ENCODE measurements around the gene PLCB2.

PLCB2 gene, protein sequence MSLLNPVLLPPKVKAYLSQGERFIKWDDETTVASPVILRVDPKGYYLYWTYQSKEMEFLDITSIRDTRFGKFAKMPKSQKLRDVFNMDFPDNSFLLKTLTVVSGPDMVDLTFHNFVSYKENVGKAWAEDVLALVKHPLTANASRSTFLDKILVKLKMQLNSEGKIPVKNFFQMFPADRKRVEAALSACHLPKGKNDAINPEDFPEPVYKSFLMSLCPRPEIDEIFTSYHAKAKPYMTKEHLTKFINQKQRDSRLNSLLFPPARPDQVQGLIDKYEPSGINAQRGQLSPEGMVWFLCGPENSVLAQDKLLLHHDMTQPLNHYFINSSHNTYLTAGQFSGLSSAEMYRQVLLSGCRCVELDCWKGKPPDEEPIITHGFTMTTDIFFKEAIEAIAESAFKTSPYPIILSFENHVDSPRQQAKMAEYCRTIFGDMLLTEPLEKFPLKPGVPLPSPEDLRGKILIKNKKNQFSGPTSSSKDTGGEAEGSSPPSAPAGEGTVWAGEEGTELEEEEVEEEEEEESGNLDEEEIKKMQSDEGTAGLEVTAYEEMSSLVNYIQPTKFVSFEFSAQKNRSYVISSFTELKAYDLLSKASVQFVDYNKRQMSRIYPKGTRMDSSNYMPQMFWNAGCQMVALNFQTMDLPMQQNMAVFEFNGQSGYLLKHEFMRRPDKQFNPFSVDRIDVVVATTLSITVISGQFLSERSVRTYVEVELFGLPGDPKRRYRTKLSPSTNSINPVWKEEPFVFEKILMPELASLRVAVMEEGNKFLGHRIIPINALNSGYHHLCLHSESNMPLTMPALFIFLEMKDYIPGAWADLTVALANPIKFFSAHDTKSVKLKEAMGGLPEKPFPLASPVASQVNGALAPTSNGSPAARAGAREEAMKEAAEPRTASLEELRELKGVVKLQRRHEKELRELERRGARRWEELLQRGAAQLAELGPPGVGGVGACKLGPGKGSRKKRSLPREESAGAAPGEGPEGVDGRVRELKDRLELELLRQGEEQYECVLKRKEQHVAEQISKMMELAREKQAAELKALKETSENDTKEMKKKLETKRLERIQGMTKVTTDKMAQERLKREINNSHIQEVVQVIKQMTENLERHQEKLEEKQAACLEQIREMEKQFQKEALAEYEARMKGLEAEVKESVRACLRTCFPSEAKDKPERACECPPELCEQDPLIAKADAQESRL

GRCh38 chr15:40307421-40308211 is at the start of gene PLCB2:
Gene PLCB2 (minus strand): TSS chr15:40307935. CDS start chr15:40307672, 263 bp downstream.
- peak; percentile 55 for DNase-seq (ENCODE audit: low read depth)

DNA sequence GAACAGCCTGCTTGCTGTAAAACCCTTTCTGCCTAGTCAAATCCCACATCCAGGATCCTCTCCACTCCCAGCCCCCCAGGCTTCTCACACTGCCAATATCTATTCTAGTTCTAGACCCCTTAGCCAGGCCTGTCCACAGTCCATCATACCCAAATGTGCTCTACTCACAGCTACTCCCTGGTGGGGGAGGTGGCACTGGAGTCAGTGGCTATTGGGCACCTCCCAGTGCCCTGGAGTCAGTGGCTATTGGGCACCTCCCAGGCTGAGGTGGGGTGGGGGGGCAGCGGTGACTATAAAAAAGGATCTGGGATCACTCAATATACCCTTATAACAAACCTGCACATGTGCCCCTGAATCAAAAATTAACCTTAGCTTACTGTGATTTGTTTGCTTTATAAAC is 49.5 kb upstream of the PLCB2 start:
- DNase-seq (ENCODE audit: low read depth), result no peak

GRCh38 chr15:40355976-40356585 is 48.3 kb upstream of the PLCB2 start:
- DNase-seq (ENCODE audit: low read depth), result no peak

DNA sequence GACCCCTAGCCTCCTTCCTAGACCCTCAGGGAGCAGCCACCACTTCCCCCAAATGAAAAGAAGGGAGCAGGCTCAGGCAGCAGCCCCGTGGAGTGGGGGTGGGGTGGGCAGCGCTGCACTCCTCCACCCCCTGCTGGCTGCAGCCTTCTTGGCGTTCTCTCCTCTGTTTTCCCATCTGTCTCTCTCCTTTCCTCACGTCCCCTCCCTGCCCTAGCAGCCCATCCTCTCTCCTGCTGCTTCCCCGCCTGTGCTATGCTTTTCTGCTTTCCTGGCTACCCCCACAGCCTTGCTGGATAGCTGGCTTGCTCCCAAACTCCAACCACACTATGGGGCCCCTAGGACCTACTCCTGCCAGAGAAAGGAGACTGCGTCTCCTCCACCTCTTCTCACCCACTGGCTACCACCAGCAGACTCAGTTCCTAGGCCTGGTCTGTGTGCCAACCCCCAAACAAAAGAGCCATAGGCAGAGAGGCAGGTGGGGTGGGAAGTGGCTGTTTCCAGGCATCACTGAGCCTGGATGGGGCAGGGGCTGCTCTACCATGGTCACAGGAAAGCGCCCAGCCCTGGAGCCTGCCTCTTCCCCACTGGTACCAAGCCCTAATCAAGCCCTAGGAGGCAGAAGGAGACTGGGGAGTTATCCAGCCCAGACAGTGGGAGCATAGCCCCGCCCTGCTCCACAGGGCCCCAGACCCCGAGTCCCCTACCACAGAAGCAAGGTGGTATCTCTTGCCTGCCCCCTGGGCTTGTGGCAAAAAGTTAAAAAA is 46.9 kb upstream of the PLCB2 start:
- DNase-seq (ENCODE audit: low read depth), result no peak

DNA sequence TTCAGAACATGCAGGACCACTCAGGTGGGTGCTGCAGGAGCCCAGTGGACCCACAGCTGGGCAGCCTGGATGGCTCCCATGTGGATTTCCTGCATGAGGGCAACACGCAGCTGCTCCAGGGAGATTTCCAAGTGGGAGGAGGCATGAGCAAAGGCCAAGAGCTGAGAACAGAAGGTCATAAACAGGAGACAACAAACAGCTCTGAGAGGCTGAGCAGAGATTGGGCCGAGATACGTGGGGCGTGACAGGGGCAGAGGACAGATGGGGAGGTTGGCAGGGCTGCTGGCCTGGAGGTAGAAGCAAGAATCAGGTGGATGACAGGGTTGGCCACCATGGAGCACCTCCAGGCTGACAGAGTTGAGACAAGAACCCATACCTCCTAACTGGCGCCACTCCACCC is 46.0 kb upstream of the PLCB2 start:
- no peak for DNase-seq (ENCODE audit: low read depth)

DNA sequence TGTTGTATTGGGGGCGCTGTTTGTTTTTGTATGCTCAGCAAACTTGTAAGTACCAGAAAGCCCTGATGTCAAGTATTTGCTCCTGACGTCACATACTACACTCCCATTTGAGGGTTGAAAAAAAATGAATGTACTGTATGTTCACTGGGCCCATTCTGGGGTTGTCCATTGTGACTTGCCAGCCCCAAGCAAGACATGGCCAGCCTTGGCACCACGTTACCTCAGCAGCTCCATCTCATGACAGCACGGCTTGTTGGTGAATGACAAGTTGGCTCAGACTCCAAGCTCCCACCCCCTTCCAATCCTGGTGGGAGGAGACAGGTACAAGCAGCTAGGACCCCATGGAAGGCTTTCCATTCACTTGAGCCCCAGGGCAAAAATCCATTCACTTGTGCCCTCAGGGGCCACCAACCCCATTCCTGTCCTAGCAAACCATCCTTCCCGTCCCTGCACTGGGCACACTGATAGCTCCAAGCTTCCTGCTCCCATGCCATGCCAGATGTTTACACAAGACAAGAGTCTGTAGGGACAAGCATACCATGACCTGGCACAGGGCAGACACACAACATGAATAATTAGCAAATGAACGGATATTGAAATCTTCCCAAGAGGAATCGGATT is 44.7 kb upstream of the PLCB2 start:
- no peak for DNase-seq (ENCODE audit: low read depth)

- DNase-seq (ENCODE audit: low read depth), result no peak
Observed at GRCh38 chr15:40349163-40349562, 41.4 kb upstream of the PLCB2 start.

DNA sequence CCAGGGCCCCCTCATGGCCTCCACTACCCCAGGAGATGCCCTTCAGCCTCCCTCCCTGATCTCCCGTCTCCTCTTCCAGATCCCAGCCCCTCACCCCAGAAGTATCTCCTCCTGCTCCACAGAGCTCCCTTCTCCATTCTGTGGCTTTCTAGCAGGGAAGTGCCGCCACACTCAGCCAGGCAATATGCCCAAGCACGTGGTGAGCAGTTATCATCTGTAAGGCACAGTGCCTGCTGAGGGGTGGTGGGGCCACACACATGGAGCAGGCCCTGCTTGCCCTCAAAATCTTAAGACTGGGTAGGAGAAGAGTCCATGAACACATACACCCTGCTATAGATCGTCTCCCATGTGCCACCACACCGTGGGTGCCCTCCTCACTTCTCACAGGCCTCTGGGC is 40.7 kb upstream of the PLCB2 start:
- no peak for DNase-seq (ENCODE audit: low read depth)

GRCh38 chr15:40347559-40348473 is 40.1 kb upstream of the PLCB2 start:
- DNase-seq (ENCODE audit: low read depth), result no peak

DNA sequence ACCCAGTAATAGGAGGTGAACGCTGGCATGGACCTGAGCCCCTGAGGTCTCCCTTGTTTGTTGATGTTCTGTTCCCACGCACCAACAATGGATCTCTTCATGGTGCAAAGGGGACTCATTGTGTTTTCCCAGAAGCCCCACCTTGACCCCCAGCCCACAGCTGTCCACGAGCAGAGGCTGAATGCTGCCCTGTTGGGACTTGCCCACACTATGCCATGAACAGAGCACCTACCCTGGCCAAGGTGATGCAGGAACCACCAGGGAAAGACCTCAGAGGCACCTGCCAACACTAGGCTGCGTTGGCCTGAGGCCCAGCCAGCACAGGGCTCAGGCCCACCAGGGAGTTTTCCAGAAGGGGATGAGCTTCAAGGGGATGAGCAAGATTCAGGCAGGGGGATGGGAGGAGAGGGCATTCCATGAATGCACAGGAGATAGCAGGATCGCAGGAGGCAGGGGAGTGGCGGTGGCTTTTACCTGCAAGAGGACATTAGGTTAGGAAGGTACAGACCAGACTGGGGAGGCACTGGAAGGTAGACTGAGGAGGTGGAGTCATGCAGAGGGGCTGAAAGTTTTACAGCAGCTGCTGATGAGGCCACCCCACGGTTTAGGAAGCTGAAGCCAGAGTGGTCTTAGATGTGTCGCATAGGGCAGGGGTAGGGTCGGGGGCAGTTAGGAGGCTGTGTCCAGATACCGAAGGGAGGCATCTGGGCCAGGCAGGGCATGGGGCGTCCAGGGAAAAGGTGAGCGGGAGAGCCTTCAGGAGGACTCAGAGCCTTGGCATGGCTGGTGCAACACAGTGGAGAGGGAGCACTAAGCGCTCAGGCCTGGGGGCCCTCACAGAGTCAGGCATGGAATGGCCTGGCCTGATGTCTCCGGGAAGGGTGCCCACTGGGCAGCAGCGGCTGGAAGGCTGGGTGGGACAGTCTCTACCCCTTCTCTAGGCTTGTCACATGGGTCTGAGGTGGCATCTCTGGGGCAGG is 39.1 kb upstream of the PLCB2 start:
- no peak for DNase-seq (ENCODE audit: low read depth)

- no peak for DNase-seq (ENCODE audit: low read depth)
Observed at GRCh38 chr15:40345867-40346578, 38.3 kb upstream of the PLCB2 start.

DNA sequence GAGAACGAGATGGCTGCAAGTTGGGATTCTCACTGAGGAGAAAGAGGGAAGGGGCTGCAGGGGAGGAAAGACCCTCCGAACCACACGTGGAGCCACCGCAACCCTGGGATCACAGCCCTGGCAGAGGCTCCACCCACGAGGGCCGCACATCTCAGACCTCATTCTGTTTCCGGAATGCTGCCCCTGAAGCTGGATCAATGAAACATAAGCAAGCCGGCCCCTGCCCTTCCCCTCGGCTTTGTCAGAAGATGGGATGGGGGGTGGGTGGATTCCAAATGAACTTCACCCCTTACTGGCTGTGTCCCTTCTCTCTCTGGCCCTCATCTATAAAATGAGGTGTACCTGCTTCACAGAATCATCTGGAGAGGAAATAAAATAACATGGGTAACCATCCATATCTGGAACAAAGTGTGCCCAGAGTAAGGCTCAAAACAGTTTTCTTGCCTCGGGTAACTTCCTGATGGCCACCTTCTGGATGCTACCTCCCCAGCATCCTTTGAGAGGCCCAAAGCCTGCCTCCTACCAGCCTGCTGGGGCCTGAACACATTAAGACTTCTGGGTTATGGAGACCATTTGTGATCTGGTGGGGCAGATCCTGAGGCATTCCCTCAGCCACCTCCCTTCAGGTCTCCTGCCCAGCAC is 37.6 kb upstream of the PLCB2 start:
- DNase-seq (ENCODE audit: low read depth), result no peak

GRCh38 chr15:40344631-40345120 is 36.9 kb upstream of the PLCB2 start:
- peak; percentile 51 for DNase-seq (ENCODE audit: low read depth)

- DNase-seq (ENCODE audit: low read depth), result no peak
Observed at GRCh38 chr15:40344217-40344616, 36.5 kb upstream of the PLCB2 start.

DNA sequence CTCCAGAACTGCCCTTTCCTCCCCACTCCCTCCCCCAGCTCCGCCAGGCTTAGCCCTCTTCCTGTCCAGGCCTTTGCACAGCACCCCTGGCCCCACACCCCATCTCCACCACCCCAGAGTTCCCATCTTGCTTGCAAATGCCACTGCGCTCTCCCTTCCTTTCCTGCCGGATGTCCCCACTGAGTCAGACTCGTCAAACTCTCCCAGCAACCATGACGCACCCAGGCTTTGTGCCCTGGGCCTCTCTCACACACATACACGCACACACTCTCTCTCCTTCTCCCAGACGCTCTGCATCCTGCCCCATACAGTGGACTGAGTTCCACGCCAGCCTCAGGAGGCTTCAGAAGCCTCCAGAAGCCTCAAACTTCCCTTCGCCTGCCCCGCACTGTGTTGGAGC is 35.8 kb upstream of the PLCB2 start:
- DNase-seq (ENCODE audit: low read depth), result no peak

Measured in activated T-helper 9 cell treated with anti-CD3 and anti-CD28 coated beads, Interleukin-2, amount 50 U/mL, for 16 hours (primary cell).